Stimulated activated CD8-positive, alpha-beta memory T cell treated with anti-CD3 and anti-CD28 coated beads, Interleukin-15, amount 100 ng/mL, for 1 hour (primary cell): Measurements from ENCODE around the gene PURA.
"Not testable (repeated sequence)": the region's sequence is repeated elsewhere in the genome, so short reads cannot be mapped to it uniquely, and the experiment has no call there.

Experiments
- DNase-seq: peaks from one replicate; pipeline ENCODE4 v3.0.0-alpha.2; 2020; ENCODE audit warnings: low read depth

Gene PURA

GRCh38 chr5:140135127-140135526 lies 21.2 kb downstream of the PURA start:
- no peak for DNase-seq

GRCh38 chr5:140136624-140137023 lies 22.7 kb downstream of the PURA start:
- no peak for DNase-seq

GRCh38 chr5:140140435-140140834 lies 26.5 kb downstream of the PURA start:
- no peak for DNase-seq

GRCh38 chr5:140141241-140141640 lies 27.3 kb downstream of the PURA start:
- DNase-seq, result no peak

- no peak for DNase-seq
Observed at GRCh38 chr5:140142246-140142645, 28.3 kb downstream of the PURA start.

GRCh38 chr5:140142856-140143255 lies 28.9 kb downstream of the PURA start:
- DNase-seq, result no peak

GRCh38 chr5:140143521-140144258 lies 29.8 kb downstream of the PURA start:
- no peak for DNase-seq

- no peak for DNase-seq
Observed at GRCh38 chr5:140145256-140145655, 31.3 kb downstream of the PURA start.

- DNase-seq, result peak; percentile 8
Observed at GRCh38 chr5:140145818-140146522, 32.1 kb downstream of the PURA start.

- no peak for DNase-seq
Observed at GRCh38 chr5:140146523-140146842, 32.6 kb downstream of the PURA start.

GRCh38 chr5:140147460-140147859 lies 33.6 kb downstream of the PURA start:
- no peak for DNase-seq

GRCh38 chr5:140148508-140148907 lies 34.6 kb downstream of the PURA start:
- no peak for DNase-seq

- no peak for DNase-seq
Observed at GRCh38 chr5:140150201-140150600, 36.3 kb downstream of the PURA start.

GRCh38 chr5:140151144-140152021 lies 37.5 kb downstream of the PURA start:
- DNase-seq, result no peak

GRCh38 chr5:140152022-140152999 lies 38.4 kb downstream of the PURA start:
- DNase-seq, result no peak

GRCh38 chr5:140153255-140153654 lies 39.3 kb downstream of the PURA start:
- no peak for DNase-seq

- DNase-seq, result no peak
Observed at GRCh38 chr5:140153905-140154304, 40.0 kb downstream of the PURA start.

GRCh38 chr5:140154710-140155381 lies 40.9 kb downstream of the PURA start:
- DNase-seq, result not testable (repeated sequence)

GRCh38 chr5:140157032-140157781 lies 43.3 kb downstream of the PURA start:
- DNase-seq, result peak; percentile 80
